Activated T-cell treated with anti-CD3 and anti-CD28 coated beads for 1 hour (primary cell): Measurements from ENCODE around the gene UQCRHL.

Source experiments
- DNase-seq: peaks from one replicate; pipeline ENCODE4 v3.0.0-alpha.2; 2020; ENCODE audit warnings: low read depth

UQCRHL gene

DNA sequence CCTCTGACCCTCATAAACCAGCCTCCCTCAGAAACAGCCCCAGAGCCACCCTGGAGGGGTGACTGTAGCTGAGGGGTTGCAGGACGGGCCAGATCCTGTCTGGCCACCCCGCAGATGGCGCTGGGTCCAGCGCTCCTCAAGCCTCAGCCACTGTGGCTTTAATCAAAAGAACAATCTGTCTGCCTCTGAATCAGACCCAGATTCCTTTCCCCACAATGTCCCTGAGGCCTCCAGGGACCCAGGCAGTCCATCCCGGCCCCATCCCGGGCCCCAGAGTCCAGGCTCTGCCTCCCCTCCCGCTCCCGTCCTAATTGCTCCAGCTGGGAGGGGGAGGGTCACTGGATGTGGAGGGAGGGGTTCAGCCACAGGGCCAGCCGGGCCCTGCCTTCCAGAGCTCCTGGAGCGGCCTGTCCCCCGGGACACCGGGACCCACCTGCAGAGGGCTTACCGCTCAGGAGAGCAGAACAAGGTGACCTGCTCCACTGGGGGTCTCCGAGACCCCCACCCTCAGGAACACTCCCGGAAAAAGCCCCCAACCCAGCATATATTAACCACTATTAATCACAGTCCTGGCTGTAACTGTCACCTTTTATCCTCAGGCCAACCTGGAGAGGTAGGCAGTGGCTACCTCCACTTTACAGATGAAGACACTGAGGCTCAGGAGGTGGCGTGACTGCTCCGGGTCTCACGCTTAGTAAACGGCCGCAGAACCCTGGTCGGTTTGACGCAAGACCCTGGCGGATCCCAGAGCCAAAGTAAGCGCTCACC is 49.7 kb downstream of the UQCRHL start:
- DNase-seq: no peak
